Uterus (tissue), 2 donors: Measurements from ENCODE around the gene IPPK.
"Not testable (repeated sequence)": the region's sequence is repeated elsewhere in the genome, so short reads cannot be mapped to it uniquely, and the experiment has no call there.

Experiments used
- CTCF ChIP-seq, 4 experiments: fragments of 200-600 bp in 2 of 4; fragments of 450-650 bp in 2 of 4; sonication (generic) in 2 of 4; IDR thresholded peaks; one replicate each; pipeline ENCODE4 v1.5.1; 2016 to 2019; ENCODE audit warnings: antibody characterized with exemption in 4 of 4, mild to moderate bottlenecking in 2 of 4, moderate library complexity in 1 of 4
- POLR2A ChIP-seq, 2 donors: fragments of 450-650 bp; IDR thresholded peaks; one replicate each; pipeline ENCODE4 v1.6.1; 2016; ENCODE audit warnings: antibody characterized with exemption in 2 of 2, mild to moderate bottlenecking in 1 of 2, moderate library complexity in 1 of 2

GRCh38 chr9:92571871-92572270 lies 98.1 kb downstream of the IPPK start:
- TF ChIP-seq CTCF, POLR2A (IDR thresholded peaks at IDR 0.05): not testable (repeated sequence)
